GM19463 (cell line): ENCODE measurements around the gene OPRL1.

ENCODE experiments used
- ATAC-seq: cut with Tn5 transposase; IDR thresholded peaks from one replicate; pipeline ENCODE4 v1.9.1; 2021; ENCODE audit warnings: mild to moderate bottlenecking, moderate library complexity; ENCODE audit not compliant: unreplicated experiment

Gene OPRL1

DNA sequence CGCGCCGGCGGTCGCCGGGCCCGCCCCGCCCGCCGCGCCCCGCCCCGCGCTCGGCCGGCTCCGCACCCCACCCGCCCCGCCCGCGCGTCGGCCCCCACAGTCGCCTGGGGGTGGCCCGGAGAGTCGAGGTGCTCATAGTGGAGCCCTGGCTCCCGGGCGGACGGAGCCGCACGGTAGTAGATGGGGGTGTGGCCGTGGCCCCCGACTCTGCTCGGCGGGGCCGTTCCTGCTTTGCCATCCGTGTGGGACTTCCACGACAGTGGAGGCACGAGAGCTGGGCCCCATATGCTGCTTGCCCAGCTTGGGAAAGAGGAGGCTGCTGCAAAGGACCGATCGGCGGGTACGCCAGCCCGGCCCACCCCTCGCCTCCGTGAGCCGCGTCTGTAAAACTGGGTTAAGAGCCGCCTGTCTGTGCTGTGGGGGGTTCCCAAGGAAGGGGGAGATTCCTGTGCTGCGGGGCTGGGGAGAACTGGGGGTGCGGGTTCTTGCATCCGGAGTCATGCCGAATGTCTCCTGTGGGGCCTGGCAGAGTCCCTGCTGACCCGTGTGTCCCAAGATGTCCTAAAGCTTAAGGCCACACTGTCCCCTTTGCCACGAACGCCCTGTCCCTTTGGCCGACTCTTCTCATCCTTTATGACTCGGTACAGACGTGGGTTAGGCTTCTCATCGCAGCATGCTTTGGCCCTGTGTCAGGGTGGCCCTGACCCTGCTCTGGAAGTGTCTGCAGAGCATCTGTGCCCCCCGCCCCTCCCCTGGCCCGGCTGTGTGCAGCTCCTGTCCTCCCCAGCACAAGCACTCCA is at the start of gene OPRL1:
TSS of gene OPRL1 (plus strand) at position 70 of the 800 bp plus-strand sequence. CDS start 12,639 bp downstream, outside the sequence.
- ATAC-seq = peak; percentile 8

DNA sequence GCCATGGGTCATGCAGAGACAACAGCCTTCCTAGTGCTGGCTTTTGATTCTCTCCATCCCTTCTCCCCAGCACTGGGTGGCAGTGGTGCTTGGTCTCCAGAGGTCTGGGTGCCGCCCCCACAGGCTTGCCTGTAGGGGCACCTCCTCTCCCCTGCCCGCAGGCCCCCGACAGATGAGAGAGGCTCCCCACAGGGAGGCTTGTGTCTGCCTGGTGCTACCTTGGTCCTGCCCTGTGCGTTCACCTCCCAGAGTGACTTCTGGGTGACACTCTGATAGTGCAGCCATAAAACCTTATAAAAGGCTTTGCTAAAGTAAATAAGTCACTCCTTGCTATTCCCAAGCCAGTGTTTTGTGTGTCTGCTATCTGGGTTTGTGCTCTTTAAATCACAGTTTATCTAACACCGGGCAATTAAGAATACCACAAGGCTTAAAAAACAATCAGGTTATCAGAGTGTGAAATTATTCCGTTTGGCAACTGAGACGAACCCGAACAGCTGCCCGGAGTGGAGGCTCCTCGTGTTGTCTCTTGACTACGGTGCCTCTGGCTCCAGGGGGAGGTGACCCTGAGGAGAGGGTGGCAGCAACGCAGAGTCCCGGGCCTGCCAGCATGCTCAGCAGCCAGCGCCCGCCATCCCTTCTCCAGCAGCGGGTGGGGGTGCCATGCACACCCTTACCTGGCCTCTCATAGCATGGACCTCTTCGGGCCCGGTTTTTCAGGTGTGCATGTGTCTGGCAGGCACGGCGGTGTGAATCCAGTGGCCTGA is 49.3 kb upstream of the OPRL1 start:
- ATAC-seq = no peak

DNA sequence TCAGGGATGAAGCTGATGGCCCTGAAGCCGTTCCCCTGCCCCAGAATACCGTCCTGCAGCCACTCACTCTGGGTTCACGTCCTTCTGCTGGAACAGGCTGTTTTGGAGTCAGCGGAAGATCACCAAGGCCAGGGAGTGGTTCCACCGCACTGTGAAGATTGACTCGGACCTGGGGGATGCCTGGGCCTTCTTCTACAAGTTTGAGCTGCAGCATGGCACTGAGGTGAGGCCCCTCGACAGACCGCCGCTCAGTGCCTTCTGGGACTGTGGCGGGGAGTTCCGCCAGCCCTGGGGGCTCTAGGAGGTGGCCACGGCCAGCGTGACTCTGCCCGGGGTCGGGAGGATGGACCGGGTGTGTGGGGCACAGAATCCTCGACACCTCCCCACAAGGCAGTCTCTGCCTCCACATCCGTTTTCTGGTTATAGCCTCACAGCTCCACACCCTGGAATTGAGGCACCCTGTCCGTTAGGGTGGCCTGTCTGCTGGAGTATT is 48.0 kb upstream of the OPRL1 start:
- ATAC-seq = no peak

- ATAC-seq = no peak
These were observed 46.9 kb upstream of the OPRL1 start for GRCh38 chr20:64032706-64033624.

DNA sequence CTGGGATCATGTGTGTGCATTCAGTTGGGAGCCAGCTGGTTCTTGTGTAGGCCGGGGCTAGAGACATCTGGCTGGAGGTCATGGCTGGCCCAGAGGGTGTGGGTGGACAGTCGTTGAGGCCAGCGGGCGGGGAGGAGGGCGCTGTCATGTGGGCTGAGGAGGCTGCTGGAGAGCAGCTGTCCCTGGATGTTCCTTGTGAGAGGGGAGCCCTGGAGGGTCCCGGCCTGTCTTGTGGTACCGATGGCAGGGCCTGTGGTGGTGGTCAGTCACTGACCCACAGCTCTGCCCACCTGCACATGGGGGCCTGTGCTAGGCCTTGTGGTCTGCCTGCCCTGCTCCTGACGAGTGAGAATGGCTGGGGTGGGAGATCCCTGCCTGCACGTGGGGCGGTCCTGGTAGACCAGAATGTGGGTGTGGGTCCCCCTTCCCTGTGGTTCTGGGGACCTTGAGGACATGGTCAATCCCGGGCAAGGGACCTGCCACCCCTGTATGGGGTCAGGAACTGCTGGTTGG is 45.8 kb upstream of the OPRL1 start:
- no peak for ATAC-seq

DNA sequence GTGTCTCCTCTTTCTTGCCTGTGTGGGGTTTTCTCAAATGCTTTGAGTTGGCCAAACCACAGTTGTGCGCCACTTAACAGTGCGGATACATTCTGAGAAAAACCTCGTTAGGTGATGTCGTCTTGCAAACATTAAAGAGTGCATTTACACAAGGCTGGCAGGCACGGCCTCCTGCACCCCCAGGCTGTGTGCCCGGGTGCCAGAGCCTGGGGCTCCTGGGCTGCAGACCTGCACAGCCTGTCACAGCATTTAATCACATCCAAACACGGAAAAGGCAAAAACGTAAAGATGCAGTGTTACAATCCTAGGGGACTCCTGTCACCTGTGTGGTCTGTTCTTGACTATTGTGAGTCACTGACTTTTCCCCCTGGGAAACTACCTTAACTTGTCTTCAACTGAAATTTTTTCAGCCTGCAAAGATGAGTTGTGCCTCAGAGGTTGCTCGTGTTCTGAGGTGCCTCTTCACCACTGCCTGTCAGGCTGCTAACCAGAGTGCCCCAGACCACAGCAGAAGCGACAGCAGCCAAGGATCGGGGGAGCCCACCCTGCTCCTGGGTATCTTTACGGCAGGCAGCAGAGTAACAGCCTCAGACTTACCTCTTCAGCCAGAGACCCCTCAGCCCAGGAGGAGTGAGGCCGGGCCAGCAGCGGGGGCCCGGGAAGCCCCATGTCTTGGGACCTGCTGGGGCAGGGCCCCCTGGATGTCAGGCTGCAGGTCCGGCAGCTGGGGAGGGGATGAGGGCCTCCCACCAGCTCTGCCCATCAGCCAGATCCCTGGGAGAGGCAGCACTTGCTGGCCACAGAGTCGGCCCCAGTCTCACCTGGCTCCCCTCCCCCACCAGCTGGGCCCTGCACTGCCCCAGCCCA is 44.6 kb upstream of the OPRL1 start:
- no peak for ATAC-seq

DNA sequence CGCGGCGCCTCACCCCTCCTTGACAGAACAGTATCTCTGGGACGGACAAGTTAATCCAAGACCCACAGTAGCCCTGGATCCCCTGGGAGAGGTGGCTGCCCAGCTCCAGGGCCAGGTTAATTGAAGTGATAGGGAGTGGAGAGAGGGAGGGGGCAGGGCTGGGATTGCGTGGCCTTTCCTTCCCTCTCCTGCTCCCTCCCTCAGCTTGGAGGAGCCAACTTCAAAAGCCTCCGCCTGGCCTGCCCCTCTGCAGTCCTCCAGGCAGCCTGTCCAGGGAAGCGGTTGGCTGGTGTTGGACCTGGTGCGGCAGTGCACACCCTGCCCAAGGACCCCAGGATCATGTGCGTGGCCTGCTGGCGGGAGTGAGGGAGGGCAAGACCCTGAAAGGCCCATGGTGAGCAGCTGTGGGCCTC is 43.9 kb upstream of the OPRL1 start, which contains the start of gene C20orf204:
TSS of gene C20orf204 (plus strand) at position 250 of the 413 bp plus-strand sequence. CDS start at position 392, 142 bp downstream.
- no peak for ATAC-seq

GRCh38 chr20:64036346-64037198 is 43.3 kb upstream of the OPRL1 start:
- no peak for ATAC-seq

DNA sequence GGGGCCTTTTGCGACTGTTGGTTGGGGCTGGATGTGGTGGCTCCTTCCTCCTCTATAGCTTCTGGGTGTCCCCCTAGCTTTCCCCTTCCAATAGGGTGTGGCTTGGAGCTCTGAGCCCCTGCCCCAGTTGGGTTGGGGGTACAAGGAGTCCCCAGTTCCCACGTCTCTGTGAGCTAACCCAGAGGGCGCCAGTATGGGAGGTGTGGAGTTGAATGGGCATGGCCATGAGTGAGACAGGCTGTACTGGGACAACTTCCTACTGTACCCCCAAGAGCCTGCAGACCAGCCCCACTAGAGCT is 42.7 kb upstream of the OPRL1 start:
- no peak for ATAC-seq

- ATAC-seq = no peak
These were observed 42.2 kb upstream of the OPRL1 start for GRCh38 chr20:64037498-64038213.

- ATAC-seq = peak; percentile 29
These were observed 41.7 kb upstream of the OPRL1 start for GRCh38 chr20:64038224-64038564.

- peak; percentile 60 for ATAC-seq
These were observed 41.2 kb upstream of the OPRL1 start for GRCh38 chr20:64038565-64039292.

- no peak for ATAC-seq
These were observed 40.4 kb upstream of the OPRL1 start for GRCh38 chr20:64039293-64040160.

DNA sequence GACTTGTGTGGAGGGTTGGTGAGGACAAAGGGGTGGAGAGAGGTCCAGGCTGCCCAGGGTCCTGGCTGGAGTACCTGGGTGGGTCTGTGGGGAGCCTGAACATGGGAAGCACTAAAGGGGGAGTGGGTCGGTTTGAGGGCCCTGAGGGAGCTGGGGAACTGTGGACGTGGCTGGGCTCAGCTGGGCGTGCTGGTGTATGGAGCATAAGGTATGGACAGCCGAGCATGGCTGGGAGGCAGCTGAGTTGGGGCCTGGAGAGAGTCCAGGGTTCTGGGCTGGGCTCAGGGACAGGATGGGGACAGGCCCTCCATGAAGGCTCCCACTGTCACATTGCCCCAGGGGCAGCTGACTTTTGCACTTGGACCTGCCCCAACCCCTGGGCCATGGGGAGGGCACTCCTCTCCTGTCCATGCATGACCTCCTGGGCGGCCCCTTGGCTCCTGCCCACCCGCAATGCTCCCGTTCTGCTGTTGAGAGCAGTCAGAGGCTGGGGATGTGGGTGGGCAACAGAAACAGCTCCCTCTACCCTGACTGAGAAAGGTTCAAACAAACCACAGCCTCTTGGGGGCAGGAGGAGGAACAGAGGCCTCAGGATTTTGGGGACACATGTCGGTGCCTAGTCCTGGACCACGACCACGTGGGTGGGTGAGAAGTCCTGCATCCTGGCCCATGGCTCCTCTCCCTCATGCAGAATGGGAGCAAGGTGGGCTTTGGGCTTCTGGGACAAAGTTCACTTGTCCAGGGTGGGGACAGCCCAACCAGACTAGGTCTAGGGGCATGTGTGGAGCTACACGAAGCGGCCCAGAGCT is 39.4 kb upstream of the OPRL1 start:
- no peak for ATAC-seq

GRCh38 chr20:64041040-64041780 is 38.7 kb upstream of the OPRL1 start:
- no peak for ATAC-seq
